NOMO-1 treated with DMSO at 0.1 percent for 48 hours (cell line): ENCODE measurements around the gene OVOL2.
"Not testable (repeated sequence)": the region's sequence is repeated elsewhere in the genome, so short reads cannot be mapped to it uniquely, and the experiment has no call there.

Experiments used
- DNase-seq: peaks from one replicate; lab custom pipeline; 2025; ENCODE audit not compliant: unreplicated experiment; lab: John Stamatoyannopoulos, UW

Gene OVOL2

GRCh38 chr20:18057101-18057993 is at the start of gene OVOL2:
Gene OVOL2 (minus strand): TSS chr20:18057916. CDS start chr20:18057634, 282 bp downstream.
- DNase-seq, result no peak

GRCh38 chr20:18103497-18103896 is 45.8 kb upstream of the OVOL2 start:
- DNase-seq, result no peak

GRCh38 chr20:18101125-18101810 is 43.6 kb upstream of the OVOL2 start:
- DNase-seq, result no peak

- not testable (repeated sequence) for DNase-seq
Measured at GRCh38 chr20:18100569-18100968, 42.9 kb upstream of the OVOL2 start.

GRCh38 chr20:18094191-18094590 is 36.5 kb upstream of the OVOL2 start:
- DNase-seq, result no peak

- no peak for DNase-seq
Measured at GRCh38 chr20:18093388-18093787, 35.7 kb upstream of the OVOL2 start.

GRCh38 chr20:18092890-18093289 is 35.2 kb upstream of the OVOL2 start:
- DNase-seq, result no peak

GRCh38 chr20:18091623-18092022 is 33.9 kb upstream of the OVOL2 start:
- DNase-seq, result no peak

DNA sequence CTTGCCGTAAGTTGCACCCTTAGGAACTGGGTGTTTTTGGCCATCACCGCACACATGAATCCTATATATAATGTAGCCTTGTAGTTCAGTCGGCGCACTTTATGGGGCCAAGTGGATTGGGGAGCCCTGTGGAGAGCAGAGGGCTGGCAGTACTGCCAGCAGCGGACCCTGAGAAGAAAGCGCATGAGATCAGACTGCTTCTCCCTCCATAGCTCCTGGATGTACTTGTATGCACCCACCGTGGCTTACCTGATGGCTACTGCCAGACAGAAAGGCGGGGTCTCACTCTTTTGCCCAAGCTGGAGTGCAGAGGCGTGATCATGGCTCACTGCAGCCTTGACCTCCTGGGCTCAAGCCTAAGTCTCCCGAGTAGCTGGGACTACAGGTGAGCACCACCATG is 32.8 kb upstream of the OVOL2 start:
- DNase-seq, result no peak

GRCh38 chr20:18090044-18090443 is 32.3 kb upstream of the OVOL2 start:
- DNase-seq, result no peak

DNA sequence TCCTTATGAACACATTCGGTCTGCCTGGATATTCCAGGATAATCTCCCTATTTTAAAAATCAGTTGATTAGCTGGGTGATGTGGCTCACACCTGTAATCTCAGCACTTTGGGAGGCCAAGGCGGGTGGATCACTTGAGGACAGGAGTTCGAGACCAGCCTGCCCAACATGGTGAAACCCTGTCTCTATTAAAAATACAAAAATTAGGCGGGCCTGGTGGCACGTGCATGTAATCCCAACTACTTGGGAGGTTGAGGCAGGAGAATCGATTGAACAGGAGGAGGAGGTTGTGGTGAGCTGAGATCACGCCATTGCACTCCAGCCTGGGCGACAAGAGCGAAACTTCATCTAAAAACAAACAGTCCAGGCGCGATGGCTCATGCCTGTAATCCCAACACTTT is 31.1 kb upstream of the OVOL2 start:
- DNase-seq, result not testable (repeated sequence)

- not testable (repeated sequence) for DNase-seq
Measured at GRCh38 chr20:18088298-18088697, 30.6 kb upstream of the OVOL2 start.

DNA sequence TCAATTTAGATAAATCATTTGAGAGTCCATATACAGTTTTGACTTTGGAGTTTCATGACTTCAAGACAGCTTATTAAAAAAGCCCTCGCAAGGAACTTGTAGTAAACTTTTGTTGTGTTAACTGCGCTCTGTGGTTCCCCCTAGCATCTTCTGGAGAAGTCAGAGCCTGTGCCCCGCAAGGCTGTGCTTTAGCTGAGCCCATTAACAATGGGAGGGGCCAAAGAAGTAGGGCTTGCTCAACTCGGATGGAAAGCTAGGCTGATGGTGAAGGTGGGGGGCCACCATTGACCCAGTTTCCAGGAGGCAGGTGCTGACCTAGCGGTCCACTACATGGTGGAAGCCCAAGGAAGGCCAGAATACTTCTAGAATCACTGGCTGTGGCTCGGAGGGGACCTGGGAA is 29.3 kb upstream of the OVOL2 start:
- DNase-seq, result no peak

DNA sequence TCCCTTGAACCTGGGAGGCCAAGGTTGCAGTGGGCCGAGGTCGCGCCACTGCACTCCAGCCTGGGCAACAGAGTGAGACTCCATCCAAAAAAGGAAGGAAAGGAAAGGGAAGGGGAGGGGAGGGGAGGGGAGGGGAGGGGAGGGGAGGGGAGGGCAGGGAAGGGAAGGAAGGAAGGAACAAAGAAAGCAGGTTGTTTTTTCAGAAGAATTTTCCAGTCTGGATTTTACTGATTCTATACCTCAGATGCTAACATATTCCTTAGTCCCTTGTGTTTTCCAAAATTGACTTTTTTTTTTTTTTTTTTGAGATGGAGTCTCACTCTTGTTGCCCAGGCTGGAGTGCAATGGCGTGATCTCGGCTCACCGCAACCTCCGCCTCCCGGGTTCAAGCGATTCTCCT is 23.1 kb upstream of the OVOL2 start:
- not testable (repeated sequence) for DNase-seq

GRCh38 chr20:18079756-18080353 is 22.1 kb upstream of the OVOL2 start:
- no peak for DNase-seq

DNA sequence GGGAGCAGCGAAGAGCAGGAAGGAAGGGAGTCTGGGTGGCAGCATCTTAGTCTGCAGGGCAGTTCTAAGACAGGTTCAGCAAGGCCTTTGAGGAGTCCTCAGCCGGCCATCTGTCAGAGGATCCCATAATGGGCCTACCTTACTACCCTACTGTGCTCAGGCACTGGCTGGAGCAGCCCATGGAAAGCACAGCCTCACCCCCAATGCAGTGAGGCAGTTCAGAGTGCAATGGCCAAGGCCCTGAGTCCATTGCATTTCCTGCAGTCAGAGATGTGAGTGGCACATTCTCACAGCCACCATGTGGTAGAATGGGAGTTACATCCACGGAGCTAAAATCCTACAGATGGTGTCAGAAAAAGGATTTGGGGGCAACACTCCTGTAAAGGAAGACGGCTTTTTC is 19.4 kb upstream of the OVOL2 start:
- DNase-seq, result no peak

DNA sequence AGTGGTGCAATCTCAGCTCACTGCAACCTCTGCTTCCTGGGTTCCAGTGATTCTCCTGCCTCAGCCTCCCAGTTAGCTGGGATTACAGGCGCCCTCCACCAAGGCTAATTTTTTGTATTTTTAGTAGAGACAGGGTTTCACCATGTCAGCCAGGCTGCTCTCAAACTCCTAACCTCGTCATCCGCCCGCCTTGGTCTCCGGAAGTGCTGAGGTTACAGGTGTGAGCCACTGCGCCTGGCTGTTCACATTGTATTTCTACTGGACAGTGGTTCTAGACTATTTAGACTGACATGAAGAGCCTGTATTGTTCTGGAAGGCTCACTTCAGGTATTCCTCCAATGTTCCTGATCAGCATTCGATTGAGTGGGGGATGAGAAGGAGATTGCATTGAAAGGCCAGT is 14.8 kb upstream of the OVOL2 start:
- no peak for DNase-seq

DNA sequence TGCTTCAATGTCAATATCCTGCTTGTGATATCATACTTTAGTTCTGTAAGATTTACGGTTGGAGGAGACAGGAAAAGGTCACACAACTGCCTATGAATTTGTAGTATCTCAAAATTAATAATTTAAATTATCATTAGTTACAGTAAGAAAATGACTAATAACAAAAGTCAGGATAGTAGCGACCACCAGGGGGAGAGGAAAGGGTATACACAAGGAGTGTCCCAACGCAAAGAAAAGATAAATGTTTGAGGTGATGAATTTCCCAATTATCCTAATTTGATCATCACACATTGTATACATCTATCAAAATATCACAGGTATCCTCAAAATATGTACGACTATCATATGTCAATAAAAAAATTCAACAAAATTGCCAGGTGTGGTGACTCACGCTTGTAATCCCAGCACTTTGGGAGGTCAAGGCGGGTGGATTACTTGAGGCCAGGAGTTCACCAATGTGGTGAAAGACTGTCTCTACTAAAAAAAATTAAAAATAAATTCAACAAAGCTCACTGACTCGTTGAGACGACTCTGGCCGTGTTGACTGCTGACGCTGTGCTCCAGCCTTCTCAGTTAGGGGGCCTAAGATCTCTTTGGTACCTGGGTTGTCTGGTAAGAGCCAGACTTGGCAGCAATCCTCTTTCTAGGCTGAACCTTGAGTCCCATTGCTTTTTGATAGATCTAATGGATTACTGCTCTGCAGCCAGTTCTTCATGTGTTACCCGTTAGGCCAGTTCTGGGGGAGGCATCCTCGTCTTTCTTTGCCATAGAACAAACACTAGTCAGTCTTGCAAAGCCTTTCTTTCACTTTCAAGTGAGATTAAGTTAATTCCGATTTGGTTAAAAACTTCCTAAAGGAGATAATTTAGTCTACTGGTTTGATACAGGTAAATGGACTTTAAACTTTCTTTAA is 9.0 kb upstream of the OVOL2 start:
- no peak for DNase-seq

DNA sequence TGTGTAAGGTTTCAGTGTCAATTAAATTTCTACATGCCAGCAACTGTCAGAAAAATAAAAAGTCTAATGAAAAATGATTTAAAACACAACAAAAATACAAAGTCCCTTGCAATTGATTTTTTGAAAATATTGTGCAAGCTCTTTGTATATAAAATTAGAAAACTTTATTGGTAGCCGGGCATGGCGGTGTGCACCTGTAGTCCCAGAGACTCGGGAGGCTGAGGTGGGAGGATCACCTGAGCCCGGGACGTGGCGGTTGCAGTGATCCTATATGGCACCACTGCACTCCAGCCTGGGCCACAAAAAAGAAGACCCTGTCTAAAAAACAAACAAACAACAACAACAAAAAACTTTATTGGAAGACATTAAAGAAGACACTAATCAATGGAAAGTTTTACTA is 6.0 kb upstream of the OVOL2 start:
- DNase-seq, result no peak

DNA sequence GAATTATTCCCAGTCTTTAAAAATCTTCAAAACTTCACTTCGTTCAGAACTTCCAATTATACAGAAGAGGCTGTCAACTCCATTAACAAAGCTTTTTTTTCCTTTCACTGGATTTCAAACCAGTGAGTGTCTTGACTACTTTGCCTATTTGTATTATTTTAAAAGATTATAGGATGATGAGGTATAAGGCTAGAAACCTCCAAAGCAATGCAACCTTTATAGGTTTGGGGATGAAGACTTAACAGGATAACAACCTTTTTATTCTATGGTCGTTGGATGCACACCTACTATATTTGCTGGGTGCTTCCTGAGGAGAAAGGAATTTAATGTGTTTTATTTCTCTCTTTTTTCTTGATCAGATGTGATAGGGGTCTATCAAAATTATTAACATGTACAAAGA is 1.9 kb upstream of the OVOL2 start:
- no peak for DNase-seq
